Lung microvascular endothelial cell (primary cell): Measurements from ENCODE around the gene ECM2. TPM values are rescaled to one million over a fixed set of nuclear protein-coding genes. Genes with fewer than 3 reads are reported as not detected.
A peak's percentile ranks its signal among the peaks of the same experiment; 100 is the strongest.
"Not testable (repeated sequence)": the region's sequence is repeated elsewhere in the genome, so short reads cannot be mapped to it uniquely, and the experiment has no call there.

Experiments used
- DNase-seq, 2 donors: peaks; one replicate each; pipeline versions ENCODE4 v3.0.0 to v3.0.0-alpha.2; 2010; ENCODE audit warnings: low read depth in 2 of 2
- total RNA-seq: library from RNA; depleted of rRNA; stranded (reverse); fragments of >200 nt; gene quantifications from 2 replicates; pipeline ENCODE4 v1.2.1, GENCODE V29; 2014

Gene ECM2
- not detected in 2 replicates for total RNA-seq

- DNase-seq: no peak
These were observed at the start of gene ECM2 for GRCh38 chr9:92535940-92536850. TSS of gene ECM2 (minus strand) at chr9:92535990. CDS start at chr9:92522866, 13,124 bp downstream.

DNA sequence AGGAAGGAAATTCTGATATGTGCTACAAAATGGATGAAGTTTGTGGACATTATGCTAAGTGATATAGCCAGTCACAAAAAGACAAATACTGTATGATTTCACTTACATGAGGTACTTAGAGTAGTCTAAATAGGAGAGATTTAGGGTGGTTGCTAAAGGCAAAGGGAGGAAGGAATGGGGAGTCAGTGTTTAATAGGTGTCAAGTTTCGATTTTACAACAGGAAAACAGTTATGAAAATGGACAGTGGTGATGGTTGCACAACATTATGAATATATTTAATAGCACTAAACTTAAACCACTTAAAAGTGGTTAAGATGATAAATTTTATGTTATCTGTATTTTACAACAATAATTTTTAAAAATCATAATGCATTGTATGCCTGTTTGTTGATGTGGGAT lies 40.4 kb upstream of the ECM2 start:
- no peak for DNase-seq

DNA sequence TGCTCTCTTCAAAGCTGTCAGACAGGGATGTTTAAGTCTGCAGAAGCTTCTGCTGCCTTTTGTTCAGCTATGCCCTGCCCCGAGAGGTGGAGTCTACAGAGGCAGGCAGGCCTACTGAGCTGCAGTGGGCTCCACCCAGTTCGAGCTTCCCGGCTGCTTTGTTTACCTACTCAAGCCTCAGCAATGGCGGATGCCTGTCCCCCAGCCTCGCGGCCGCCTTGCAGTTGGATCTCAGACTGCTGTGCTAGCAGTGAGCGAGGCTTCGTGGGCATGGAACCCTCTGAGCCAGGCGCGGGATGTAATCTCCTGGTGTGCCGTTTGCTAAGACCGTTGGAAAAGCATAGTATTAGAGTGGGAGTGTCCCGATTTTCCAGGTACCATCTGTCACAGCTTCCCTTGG lies 37.8 kb upstream of the ECM2 start:
- DNase-seq: not testable (repeated sequence)

DNA sequence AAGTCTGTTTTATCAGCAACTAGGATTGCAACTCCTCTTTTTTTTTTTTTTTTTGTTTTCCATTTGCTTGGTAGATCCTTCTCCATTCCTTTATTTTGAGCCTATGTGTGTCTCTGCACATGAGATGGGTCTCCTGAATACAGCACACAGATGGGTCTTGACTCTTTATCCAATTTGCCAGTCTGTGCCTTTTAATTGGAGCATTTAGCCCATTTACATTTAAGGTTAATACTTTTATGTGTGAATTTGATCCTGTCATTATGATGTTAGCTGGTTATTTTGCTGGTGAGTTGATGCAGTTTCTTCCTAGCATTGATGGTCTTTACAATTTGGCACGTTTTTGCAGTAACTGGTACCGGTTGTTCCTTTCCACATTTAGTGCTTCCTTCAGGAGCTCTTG lies 36.1 kb upstream of the ECM2 start:
- DNase-seq: not testable (repeated sequence)

- DNase-seq: no peak
These were observed 29.2 kb upstream of the ECM2 start for GRCh38 chr9:92564982-92565381.

DNA sequence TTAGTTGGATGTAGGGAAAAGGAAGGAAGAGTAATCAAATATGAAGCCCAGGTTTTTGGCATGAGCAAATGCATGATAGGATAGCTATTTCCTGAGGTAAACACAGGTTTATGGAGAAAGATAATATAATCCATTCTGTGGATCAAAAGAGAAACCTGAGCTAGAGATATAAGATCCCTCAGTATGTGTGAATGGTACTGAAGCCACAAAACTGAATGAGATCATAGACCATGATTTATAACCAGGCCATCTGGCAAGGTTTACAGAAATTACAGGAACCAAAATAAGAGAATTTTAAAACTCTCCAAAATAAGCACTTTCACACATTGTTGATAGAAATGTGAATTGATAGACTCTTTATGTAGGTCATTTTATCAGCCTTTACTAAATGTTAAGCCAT lies 28.7 kb upstream of the ECM2 start:
- peak in 1 of 2 donors; percentile 37 for DNase-seq

GRCh38 chr9:92563116-92564100 lies 27.6 kb upstream of the ECM2 start:
- peak in 1 of 2 donors; percentile 57 for DNase-seq

DNA sequence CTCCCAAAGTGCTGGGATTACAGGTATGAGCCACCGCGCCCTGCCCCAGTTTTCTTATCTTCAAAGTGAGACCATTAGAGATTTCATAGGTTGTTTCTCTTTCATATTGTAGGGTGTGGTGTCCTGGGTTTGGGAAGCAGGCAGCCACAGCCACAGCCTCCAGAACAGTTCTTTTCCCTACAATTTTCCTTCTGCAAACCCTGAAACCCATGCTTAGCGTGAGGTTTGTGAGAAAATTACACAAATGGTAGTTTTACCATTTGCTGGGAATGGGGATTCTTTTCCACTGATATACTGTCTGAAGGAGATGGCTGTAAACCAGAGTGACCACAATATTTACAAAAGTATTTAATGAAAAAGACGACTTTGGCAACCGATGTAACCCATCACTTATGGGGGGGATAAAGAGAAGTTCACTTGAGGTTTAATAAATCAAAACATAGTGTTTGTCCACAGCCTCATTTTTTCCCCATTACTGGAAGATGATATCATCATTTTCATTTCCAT lies 26.7 kb upstream of the ECM2 start:
- no peak for DNase-seq

DNA sequence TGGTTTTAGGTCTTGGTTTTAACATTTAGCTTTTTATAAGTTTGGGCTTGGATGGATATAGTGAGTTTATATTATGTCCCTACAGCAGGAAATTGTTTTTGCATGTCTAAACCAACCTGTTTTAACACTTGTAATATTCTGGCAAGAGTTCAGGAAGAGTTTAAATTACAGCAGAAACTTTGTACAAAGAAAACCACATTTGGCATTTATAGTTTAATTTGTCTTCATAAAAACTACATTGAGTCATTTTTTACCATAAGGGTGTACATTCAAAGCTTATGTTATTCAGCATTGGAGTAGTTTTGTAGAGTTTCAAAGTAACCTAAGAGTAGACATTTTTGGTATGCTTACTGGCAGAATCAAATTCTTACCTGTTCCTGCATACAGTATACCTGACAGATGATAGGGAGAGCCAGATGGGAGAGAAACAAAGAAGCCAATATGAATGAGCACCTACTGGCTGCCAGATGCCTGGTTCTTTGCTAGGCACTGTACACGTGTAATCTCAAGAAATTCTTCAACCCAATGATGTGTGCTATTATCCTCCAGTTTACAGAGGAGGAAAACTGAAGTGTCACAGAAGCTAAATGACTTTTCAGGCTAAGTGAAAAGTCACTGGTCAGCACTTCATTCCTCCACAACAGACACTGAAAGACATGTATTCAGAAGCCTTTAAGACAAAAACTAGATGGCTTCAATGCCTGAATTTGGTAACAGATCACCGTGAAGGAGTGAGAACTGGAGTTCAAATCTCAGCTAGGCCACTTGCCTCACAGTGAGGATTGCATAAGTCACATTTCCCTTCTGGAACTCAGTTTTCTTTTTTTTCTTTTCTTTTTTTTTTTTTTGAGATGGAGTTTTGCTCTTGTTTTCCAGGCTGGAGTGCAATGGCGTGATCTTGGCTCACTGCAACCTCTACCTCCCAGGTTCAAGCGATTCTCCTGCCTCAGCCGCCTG lies 25.9 kb upstream of the ECM2 start:
- no peak for DNase-seq

GRCh38 chr9:92558612-92559374 lies 23.0 kb upstream of the ECM2 start:
- DNase-seq: no peak

DNA sequence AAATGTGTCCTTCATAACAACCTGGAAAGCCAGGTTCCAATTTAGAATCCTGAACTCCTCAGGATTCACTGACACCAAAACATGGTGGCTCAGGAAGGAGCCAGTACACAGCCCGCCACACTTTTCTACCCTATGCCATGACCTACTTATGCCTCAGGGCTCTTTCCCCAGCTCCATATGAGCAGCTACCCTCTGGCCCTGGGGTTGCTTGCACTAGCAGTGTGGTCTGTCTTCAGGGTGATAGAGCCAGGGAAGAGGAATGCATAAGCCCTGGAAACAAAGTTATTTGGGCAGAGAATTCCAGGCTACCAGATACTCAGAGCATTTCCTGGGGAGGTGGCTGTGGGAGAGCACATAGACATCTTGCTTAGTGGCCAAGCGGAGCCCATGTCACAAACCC lies 15.0 kb upstream of the ECM2 start:
- no peak for DNase-seq

GRCh38 chr9:92547356-92547755 lies 11.6 kb upstream of the ECM2 start:
- no peak for DNase-seq

- no peak for DNase-seq
These were observed 9.3 kb upstream of the ECM2 start for GRCh38 chr9:92545002-92545510.

- no peak for DNase-seq
These were observed 8.2 kb upstream of the ECM2 start for GRCh38 chr9:92543972-92544371.

DNA sequence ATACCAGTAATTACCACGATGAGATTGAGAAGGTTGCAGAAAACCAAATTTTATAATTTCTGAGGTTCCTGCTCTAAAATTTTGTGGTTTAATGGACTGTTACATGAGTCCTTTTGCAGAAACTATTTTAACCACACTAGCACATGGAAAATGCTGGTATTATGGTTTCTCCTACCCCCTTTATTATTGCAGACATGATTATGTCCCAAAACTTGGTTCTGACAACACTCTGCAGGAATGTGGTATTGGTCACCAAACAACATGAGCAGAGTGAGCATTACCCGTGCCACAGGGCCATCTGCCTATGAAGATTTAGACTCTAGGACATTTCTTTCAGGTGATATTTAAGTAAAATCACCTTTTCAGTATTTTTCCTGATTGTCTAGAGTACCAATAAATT lies 2.8 kb upstream of the ECM2 start:
- DNase-seq: no peak

DNA sequence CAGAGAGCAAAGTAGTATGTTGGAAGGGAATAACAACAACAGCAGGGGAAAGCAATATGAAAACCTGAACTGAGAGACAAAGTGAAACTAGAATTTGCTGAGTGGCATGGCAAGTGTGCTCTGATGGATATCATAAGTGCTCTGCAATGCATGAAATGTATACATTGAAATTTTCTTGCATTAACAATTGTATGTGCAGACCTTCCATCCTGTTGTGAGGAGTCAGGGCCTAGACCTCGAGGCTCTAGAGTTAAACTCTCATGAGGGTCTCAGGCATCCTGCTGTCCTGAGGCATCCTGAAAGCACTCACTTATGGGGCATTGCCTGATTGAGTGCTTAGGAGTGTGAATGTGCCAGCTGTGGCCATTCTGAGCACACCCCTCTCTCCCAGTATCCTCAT lies 1.1 kb downstream of the ECM2 start:
- DNase-seq: no peak

GRCh38 chr9:92534204-92534603 lies 1.6 kb downstream of the ECM2 start:
- DNase-seq: no peak

GRCh38 chr9:92530893-92531292 lies 4.9 kb downstream of the ECM2 start:
- DNase-seq: no peak

DNA sequence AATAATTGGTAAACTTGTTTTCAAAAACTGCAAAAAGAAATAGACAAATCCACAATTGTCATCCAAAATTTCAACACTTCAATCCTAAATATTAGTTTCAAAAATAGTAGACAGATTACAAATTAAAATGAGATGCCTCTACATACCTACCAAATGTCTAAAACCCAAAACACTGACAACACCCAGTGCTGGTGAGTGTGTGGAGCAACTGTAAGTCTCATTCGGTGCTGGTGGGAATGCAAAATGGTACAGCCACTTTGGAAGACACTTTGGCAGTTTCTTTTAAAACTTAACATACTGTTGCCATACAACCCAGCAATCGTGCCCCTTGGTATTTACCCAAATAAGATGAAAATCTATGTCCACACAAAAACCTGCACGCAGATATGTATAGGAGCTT lies 6.7 kb downstream of the ECM2 start:
- no peak for DNase-seq

DNA sequence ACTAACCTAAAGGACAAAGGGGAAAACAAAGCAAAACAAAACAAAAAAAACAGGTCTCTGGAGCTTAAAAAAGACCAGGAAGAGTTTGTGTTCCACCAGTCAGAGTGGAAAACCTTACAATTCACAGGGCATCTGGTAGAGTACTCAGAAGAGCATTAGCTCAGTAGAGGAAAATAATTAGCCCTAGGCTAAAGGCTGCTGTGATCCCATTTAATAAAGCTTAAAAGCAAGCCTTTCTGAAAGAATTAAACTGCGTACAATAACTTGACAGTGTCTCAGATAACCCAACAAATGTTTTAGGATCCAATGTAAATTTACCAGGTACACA lies 7.3 kb downstream of the ECM2 start:
- no peak for DNase-seq
